Lung (tissue), 12 donors: ENCODE data around the gene KLHL30. TPM values are rescaled to one million over a fixed set of nuclear protein-coding genes. Genes with fewer than 3 reads are reported as not detected.

ENCODE experiments used
- ATAC-seq: fragments of 200-7000 bp; cut with Tn5 transposase; one replicate; pipeline ENCODE4 v1.9.1; 2020; ENCODE audit warnings: moderate number of reproducible peaks; ENCODE audit not compliant: insufficient read depth, low FRiP score
- DNase-seq, 3 donors: peaks; one replicate each; pipeline ENCODE4 v3.0.0-alpha.2; 2013 to 2017
- H3K27ac ChIP-seq, 2 donors: one replicate each; pipeline ENCODE4 v1.5.1; 2013; ENCODE audit warnings: mild to moderate bottlenecking in 2 of 2, moderate library complexity in 2 of 2, control low read depth in 1 of 2, inconsistent platforms in 1 of 2, low read depth in 1 of 2, low read length in 1 of 2
- H3K27me3 ChIP-seq, 3 donors: one replicate each; pipeline ENCODE4 v1.5.1; 2013; ENCODE audit warnings: low read length in 2 of 3; ENCODE audit not compliant: control insufficient read depth in 3 of 3, insufficient read depth in 3 of 3
- H3K36me3 ChIP-seq, 4 donors: one replicate each; pipeline ENCODE4 v1.5.1; 2013; ENCODE audit warnings: low read length in 4 of 4, mild to moderate bottlenecking in 1 of 4, moderate library complexity in 1 of 4; ENCODE audit not compliant: control insufficient read depth in 4 of 4, insufficient read depth in 4 of 4
- H3K4me1 ChIP-seq, 5 donors: one replicate each; pipeline ENCODE4 v1.5.1; 2013; ENCODE audit warnings: low read length in 5 of 5, mild to moderate bottlenecking in 2 of 5, moderate library complexity in 1 of 5; ENCODE audit not compliant: control insufficient read depth in 5 of 5, insufficient read depth in 5 of 5
- H3K4me3 ChIP-seq: one replicate; pipeline ENCODE4 v1.5.1; 2013; ENCODE audit warnings: mild to moderate bottlenecking, control low read depth, moderate library complexity
- H3K9ac ChIP-seq, 2 donors: one replicate each; pipeline ENCODE4 v1.5.1; 2013; ENCODE audit warnings: low read length in 2 of 2, control low read depth in 1 of 2; ENCODE audit not compliant: insufficient read depth in 1 of 2
- H3K9me3 ChIP-seq, 4 donors: one replicate each; pipeline ENCODE4 v1.5.1; 2013; ENCODE audit warnings: low read length in 3 of 4, mild to moderate bottlenecking in 1 of 4, moderate library complexity in 1 of 4; ENCODE audit not compliant: control insufficient read depth in 4 of 4, insufficient read depth in 3 of 4
- WGBS, 2 donors: extraction: QIAGEN DNeasy Blood & Tissue Kit; methylation state at CpG; one replicate each; pipeline ENCODE4 v1.1.7; 2013; 5-methylcytosine and 5-hydroxymethylcytosine counted together
- polyA plus RNA-seq, 2 donors: library from polyadenylated mRNA; stranded (reverse); fragments of 200-250 nt; gene quantifications; one replicate each; pipeline ENCODE4 v1.2.1, GENCODE V29; 2013
- total RNA-seq, 2 donors: library from RNA; depleted of rRNA in 1 of 2; stranded (reverse); fragments of >200 nt in 1 of 2; gene quantifications; one replicate each; pipeline ENCODE4 v1.2.1, GENCODE V29; 2014 to 2021
- TF ChIP-seq, protein P1 (sequence below): IDR thresholded peaks from 2 replicates; pipeline ENCODE4 v1.5.1; 2012; ENCODE audit warnings: mild to moderate bottlenecking; ENCODE audit errors: control extremely low read depth, extremely low read depth
- donor health status: control.
- donor health status: control.
- donor health status: Bipolar disorder and iron deficiency.
- donor health status: healthy.
- donor health status: DM: yes; HTN: yes; CAD: no.

KLHL30 gene
- total and polyA plus RNA-seq, 4 donors = 0.18 to 2.1 (median 0.39) TPM

GRCh38 chr2:238145851-238146250 lies 7.4 kb downstream of the KLHL30 start:
- TF ChIP-seq, protein P1, sequence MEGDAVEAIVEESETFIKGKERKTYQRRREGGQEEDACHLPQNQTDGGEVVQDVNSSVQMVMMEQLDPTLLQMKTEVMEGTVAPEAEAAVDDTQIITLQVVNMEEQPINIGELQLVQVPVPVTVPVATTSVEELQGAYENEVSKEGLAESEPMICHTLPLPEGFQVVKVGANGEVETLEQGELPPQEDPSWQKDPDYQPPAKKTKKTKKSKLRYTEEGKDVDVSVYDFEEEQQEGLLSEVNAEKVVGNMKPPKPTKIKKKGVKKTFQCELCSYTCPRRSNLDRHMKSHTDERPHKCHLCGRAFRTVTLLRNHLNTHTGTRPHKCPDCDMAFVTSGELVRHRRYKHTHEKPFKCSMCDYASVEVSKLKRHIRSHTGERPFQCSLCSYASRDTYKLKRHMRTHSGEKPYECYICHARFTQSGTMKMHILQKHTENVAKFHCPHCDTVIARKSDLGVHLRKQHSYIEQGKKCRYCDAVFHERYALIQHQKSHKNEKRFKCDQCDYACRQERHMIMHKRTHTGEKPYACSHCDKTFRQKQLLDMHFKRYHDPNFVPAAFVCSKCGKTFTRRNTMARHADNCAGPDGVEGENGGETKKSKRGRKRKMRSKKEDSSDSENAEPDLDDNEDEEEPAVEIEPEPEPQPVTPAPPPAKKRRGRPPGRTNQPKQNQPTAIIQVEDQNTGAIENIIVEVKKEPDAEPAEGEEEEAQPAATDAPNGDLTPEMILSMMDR = no peak
- WGBS, 2 donors = 82 to 86% methylated on average over 12 of the region's 12 CpGs
- Histone ChIP-seq H3K9ac (no peak overlapping the region), H3K27me3 (no peaks in the 10 kb centered on the region), H3K4me1 (peaks cover 0 to 17% (median 4%) of the 10 kb centered on the region in 5 donors), H3K9me3 (no peaks in the 10 kb centered on the region), H3K4me3 (no peak overlapping the region), H3K36me3 (no peaks in the 10 kb centered on the region), H3K27ac (no peak overlapping the region)
- no peak for ATAC-seq
- DNase-seq = no peak

GRCh38 chr2:238146884-238147544 lies 8.5 kb downstream of the KLHL30 start:
- TF ChIP-seq, protein P1 = no peak
- Histone ChIP-seq H3K4me3 (no peak overlapping the region), H3K9me3 (no peaks in the 10 kb centered on the region), H3K27ac (no peak overlapping the region), H3K27me3 (no peaks in the 10 kb centered on the region), H3K4me1 (peaks cover 0 to 10% (median under 1%) of the 10 kb centered on the region in 5 donors), H3K36me3 (no peaks in the 10 kb centered on the region), H3K9ac (no peak overlapping the region)
- WGBS, 2 donors = 91% methylated on average over 13 of the region's 13 CpGs
- ATAC-seq = no peak
- DNase-seq = no peak

DNA sequence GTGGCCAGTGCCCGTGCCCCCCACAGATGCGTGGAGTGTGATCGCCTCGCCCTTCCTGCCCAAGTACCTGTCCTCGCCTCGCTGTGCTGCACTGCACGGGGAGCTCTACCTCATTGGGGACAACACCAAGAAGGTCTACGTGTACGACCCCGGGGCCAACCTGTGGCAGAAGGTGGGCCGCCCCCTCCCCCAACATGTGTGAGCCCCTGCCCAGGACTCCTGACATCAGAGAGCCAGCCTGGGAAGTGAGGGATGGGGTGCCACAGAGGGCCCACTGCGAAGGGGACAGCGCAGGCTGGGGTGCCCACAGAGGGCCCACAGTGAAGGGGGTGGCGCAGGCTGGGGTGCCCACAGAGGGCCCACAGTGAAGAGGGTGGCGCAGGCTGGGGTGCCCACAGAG lies 10.5 kb downstream of the KLHL30 start:
- TF ChIP-seq, protein P1 = no peak
- WGBS, 2 donors = 94 to 95% methylated on average over 14 to 15 of the region's 15 CpGs

More for the DNA sequence above, 10.5 kb downstream of the KLHL30 start:
- DNase-seq (no peak), ATAC-seq (no peak)
- Histone ChIP-seq H3K9ac (no peak overlapping the region), H3K4me1 (no peaks in the 10 kb centered on the region), H3K27ac (no peak overlapping the region), H3K36me3 (no peaks in the 10 kb centered on the region), H3K27me3 (no peaks in the 10 kb centered on the region), H3K9me3 (no peaks in the 10 kb centered on the region), H3K4me3 (no peak overlapping the region)
